Epithelial cell of umbilical artery (primary cell): ENCODE results near the gene ANKRD1. TPM values are rescaled to one million over a fixed set of nuclear protein-coding genes. Genes with fewer than 3 reads are reported as not detected.

ENCODE experiments used
- total RNA-seq: library from RNA; depleted of rRNA; stranded (reverse); fragments of >200 nt; gene quantifications from 2 replicates; pipeline ENCODE4 v1.2.3, GENCODE V29; 2014

ANKRD1 gene
- 1,195 and 1,657 TPM in 2 replicates for total RNA-seq

DNA sequence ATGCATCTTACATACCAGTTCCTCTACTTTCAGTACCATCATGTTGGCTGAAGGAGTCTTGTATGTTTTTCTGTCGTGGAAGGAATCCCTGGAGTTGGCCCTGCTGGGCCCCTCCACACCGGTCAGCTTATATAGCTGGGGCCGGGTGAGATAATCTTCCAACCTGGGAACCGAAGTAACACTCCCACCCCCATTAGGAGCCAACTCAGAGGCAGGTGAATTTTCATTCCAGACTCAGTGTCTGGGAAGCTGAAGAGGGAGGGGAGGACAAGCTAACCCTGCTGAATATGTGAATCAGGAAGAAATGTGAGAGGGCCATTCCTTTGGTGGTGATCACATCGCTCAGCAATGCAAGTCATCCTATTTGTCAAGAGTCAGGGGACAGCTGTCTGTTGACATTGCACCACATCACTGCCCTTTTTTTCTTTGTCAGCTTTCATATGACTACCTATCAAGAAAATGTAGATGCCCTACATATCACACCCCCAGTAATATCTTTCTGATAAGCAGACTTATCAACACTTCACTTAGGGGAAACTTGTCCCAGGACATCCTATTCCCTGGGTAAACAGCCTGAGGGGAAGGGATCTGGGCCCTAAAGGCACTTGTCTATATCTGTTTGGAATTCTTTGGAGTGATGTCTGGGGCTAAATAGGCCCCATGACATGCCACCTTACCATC, at the start of gene ANKRD1:
Gene ANKRD1, minus strand, starts transcription at position 102 of the 681 bp plus-strand sequence. Its CDS starts 60 bp downstream, at position 42.

DNA sequence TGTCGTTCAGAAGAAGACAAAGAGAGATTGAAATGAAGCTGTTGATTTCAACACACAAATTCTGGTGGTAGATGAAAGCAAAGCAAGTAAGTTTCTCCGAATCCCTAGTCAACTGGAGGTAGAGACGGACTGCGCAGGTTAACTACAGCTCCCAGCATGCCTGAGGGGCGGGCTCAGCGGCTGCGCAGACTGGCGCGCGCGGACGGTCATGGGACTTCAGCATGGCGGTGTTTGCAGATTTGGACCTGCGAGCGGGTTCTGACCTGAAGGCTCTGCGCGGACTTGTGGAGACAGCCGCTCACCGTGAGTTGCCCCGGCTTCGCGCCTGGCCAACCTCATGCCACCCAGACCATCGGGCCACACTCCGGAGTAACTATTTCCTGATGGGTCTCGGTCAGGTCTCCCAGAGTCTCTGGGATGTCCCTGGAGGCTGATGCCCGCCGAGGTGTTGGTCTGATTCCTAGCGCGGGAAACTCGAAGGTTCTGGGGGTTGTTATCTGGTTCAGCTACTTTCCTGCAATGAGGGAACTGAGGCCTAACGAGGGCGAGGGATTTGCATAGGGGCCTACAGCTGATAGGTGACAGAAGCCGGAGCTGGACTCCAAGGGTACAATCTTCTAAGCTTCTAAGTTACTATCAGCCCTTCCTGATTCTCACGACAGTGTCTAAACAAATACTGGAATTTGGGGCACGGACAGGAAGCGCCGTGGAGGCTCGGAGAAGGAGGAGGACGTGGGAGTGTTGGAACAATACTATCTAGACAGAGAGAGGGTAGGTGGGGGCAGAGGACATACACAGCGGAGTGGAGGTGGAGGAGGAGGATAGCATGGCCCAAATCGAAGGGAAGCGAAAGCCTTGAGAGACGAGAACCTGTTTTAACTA, 48.9 kb downstream of the ANKRD1 start, which contains the start of gene RPP30:
Gene RPP30, plus strand, starts transcription at position 209 of the 882 bp plus-strand sequence. Its CDS starts 13 bp downstream, at position 222.

Other genes starting within 250 kb of the ANKRD1 start
- 0.32 and 0.46 TPM in 2 replicates for gene HTR7, start 63.0 kb downstream of the ANKRD1 start, total RNA-seq
- 47.7 and 48.9 TPM in 2 replicates for gene RPP30, start 49.1 kb downstream of the ANKRD1 start, total RNA-seq